GM12891 (cell line): ENCODE results near the gene EBF3.

Experiments
- PAX5 ChIP-seq: IDR thresholded peaks from 2 replicates; pipeline ENCODE4 v1.6.1; 2011; ENCODE audit warnings: low read length, moderate library complexity, mild to moderate bottlenecking; ENCODE audit not compliant: insufficient read depth, severe bottlenecking
- POLR2A ChIP-seq: IDR thresholded peaks from 2 replicates; pipeline ENCODE4 v1.6.1; 2011; ENCODE audit warnings: low read depth, low read length, control low read depth
- POLR2AphosphoS5 ChIP-seq: IDR thresholded peaks from 2 replicates; pipeline ENCODE4 v1.6.1; 2011; ENCODE audit warnings: low read depth, low read length, control low read depth
- TAF1 ChIP-seq: IDR thresholded peaks from 2 replicates; pipeline ENCODE4 v1.6.1; 2011; ENCODE audit warnings: low read depth, low read length, control low read depth

DNA sequence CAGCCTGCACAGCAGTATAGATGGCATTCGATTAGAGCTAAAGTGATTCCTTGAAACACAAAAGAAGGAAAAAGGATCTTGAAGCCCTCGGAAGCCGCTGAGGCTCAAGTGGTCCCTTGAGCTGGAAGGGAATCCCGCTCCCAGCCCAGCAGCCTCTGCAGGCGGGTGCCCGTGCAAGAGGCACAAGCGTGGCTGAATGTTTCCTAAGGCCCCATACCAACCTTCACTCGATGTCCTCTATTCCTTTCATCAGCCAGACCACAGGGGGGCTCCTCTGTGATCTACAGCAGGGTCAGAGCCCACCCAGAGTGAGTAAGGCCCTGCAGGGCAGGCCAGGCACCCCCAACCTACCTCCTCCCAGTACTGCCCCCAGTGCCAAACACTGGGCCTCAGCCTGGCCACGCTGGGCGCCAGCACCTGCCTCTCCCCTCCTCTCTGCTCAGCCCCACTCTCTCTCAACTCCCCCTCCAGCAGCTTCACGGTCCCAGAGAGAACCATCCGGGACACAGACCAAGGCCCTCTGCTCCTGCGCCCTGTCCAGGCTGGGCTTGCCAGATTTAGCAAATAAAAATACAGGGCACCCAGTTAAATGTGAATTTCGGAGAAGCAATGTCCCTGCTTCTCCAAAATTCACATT, 30.5 kb downstream of the EBF3 start:
- TF ChIP-seq POLR2A: no peak
- TF ChIP-seq POLR2AphosphoS5: no peak
- no peak for TF ChIP-seq TAF1
- TF ChIP-seq PAX5: no peak
